GM12874 (cell line): ENCODE measurements around the gene ZNF786.

ENCODE experiments used
- TF ChIP-seq, protein P1 (sequence below): IDR thresholded peaks from 2 replicates; pipeline ENCODE4 v1.5.1; 2011; ENCODE audit warnings: low read depth, mild to moderate bottlenecking, control low read depth, low read length, moderate library complexity; ENCODE audit not compliant: insufficient read depth

ZNF786 gene

GRCh38 chr7:149075286-149075685, 15.2 kb downstream of the ZNF786 start:
- TF ChIP-seq, protein P1, sequence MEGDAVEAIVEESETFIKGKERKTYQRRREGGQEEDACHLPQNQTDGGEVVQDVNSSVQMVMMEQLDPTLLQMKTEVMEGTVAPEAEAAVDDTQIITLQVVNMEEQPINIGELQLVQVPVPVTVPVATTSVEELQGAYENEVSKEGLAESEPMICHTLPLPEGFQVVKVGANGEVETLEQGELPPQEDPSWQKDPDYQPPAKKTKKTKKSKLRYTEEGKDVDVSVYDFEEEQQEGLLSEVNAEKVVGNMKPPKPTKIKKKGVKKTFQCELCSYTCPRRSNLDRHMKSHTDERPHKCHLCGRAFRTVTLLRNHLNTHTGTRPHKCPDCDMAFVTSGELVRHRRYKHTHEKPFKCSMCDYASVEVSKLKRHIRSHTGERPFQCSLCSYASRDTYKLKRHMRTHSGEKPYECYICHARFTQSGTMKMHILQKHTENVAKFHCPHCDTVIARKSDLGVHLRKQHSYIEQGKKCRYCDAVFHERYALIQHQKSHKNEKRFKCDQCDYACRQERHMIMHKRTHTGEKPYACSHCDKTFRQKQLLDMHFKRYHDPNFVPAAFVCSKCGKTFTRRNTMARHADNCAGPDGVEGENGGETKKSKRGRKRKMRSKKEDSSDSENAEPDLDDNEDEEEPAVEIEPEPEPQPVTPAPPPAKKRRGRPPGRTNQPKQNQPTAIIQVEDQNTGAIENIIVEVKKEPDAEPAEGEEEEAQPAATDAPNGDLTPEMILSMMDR: no peak

DNA sequence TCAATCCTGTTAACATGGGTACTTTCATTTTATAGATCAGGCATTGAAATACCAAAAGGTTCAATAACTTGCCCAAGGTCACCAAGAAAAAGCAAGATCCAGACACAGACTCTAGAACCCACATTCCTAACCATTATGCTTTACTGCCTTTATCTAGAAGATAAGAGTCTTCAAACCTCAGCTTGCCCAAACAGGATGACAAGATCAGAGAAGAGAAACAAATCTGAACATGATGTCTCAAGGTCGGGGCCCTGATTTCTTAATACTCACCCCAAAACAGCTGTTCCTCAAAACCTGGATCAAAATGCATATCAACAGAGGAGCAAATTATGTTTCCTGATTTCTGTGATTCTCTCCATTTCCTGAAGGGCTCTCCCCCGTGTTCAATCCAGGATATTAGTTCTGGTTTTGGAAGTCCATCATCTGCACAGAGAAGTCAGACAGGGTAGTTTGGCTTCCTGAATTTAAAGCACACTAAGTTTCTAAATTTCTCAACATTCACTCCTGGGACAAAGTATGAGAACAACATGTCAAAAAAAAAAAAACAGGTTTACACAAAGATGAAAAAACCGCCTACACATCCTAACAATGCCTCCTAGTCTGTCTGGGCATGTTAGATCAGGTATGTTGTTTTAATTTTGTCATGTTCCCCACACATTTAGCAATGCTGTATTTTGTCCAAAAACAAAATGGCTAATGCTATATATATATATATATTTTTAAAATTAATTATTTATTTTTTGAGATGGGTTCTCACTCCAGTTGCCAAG, 16.2 kb downstream of the ZNF786 start:
- TF ChIP-seq, protein P1: no peak

- TF ChIP-seq, protein P1: no peak
Observed at GRCh38 chr7:149072438-149072775, 18.1 kb downstream of the ZNF786 start.

DNA sequence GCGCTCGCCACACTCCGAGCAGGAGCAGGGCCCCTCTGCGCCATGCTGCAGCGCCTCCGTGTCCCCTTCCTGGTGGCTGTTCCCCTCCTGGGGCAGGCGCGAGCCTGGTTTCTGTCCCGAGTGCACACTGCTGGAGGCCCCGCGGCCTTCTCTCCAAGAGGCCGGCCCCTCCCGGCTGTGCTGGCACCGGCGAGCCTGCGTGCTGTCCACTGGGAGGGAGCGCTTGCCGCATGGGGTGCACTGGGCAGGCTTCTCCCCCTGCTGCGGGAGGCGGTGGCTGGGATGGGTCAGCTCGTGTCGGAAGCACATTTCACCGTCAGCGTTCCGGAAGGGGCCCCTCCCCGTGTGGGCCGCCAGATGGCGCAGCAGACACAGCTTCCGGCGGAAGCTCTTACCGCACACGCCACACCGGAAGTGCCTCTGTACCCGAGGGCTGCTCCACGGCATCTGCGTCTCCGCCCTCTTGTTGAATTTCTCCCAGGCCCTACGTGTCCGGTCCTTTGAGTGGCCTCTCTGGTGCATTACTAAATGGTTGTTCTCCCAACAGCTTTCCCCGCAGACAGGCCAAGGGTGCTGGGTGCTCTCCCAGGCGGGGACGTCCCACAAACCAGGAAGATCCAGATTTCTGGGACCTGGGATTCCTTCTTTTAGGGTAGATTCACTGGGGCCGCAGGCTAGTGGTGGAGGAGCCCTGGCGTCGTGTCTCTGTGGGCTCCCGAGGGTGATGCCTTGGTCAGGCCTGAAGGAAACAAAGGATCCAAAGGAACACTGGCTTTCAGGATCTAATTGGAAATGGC, 18.7 kb downstream of the ZNF786 start:
- TF ChIP-seq, protein P1: no peak

- TF ChIP-seq, protein P1: no peak
Observed at GRCh38 chr7:149071182-149071635, 19.3 kb downstream of the ZNF786 start.

GRCh38 chr7:149070372-149071125, 20.0 kb downstream of the ZNF786 start:
- TF ChIP-seq, protein P1: no peak

- TF ChIP-seq, protein P1: 0 out of 2 replicates have a peak, but pooled peaks have one; percentile 13
Observed at GRCh38 chr7:149067869-149068268, 22.6 kb downstream of the ZNF786 start.
